C4-2B (cell line): ENCODE data around the gene SYTL1.

Experiments
- H3K27ac ChIP-seq: fragments of 450-650 bp; 2 replicates; pipeline ENCODE4 v1.5.1; 2017
- CTCF ChIP-seq: fragments of 450-650 bp; conservative IDR thresholded peaks from 2 replicates; pipeline ENCODE4 v1.5.1; 2017; ENCODE audit warnings: mild to moderate bottlenecking
- ZFX ChIP-seq: fragments of 450-650 bp; IDR thresholded peaks from 2 replicates; pipeline ENCODE4 v1.6.1; 2017

The SYTL1 gene

DNA sequence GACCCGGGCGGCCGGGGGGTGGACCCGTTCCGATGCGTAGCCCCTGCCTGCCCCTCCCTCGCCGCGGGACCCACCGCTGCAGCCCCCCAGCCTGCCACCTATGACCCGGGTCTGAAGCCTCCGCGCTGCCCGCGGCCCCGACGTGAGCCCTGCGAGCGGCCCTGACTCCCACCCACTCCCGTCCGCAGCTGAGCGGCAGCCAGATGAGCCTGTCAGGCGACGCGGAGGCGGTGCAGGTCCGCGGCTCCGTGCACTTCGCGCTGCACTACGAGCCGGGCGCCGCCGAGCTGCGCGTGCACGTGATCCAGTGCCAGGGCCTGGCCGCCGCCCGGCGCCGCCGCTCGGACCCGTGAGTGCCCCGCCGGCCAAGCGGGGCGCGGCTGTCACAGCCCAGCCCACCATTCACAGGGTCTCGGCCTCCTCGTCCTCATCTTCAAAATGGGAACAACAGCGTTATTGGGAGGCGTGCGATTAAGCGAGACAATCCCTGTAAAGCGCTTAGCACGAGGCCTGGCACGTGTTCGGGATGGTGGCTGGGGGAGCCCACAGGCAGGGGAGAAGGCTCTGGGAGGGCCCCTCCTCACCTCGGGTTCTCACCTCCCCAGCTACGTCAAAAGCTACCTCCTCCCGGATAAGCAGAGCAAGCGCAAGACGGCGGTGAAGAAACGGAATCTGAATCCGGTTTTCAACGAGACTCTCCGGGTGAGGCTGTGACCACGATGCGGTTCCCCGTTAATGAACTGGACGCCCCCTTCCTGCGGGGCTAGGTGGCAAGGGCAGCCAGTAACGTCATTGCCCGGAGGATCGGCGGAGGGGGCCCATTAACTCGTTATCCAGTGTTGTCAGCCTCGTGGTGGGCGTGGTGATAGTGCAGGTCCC lies 8.2 kb downstream of the SYTL1 start:
- H3K27ac ChIP-seq, result peak overlapping the region; percentile 95
- TF ChIP-seq ZFX (peak; percentile 73; the same call in 1 of the 2 replicates), CTCF (no peak)

GRCh38 chr1:27350663-27351540 lies 9.1 kb downstream of the SYTL1 start:
- peak overlapping the region; percentile 95 for H3K27ac ChIP-seq
- TF ChIP-seq CTCF (no peak), ZFX (no peak)

GRCh38 chr1:27351541-27352107 lies 9.8 kb downstream of the SYTL1 start:
- H3K27ac ChIP-seq, result no peak overlapping the region
- no peak for TF ChIP-seq ZFX
- TF ChIP-seq CTCF, result no peak

- H3K27ac ChIP-seq, result no peak overlapping the region
- TF ChIP-seq CTCF, result no peak
- TF ChIP-seq ZFX, result no peak
Measured at GRCh38 chr1:27353166-27353565, 11.3 kb downstream of the SYTL1 start.

GRCh38 chr1:27353629-27354028 lies 11.8 kb downstream of the SYTL1 start:
- TF ChIP-seq CTCF (no peak), ZFX (no peak)
- H3K27ac ChIP-seq, result no peak overlapping the region

DNA sequence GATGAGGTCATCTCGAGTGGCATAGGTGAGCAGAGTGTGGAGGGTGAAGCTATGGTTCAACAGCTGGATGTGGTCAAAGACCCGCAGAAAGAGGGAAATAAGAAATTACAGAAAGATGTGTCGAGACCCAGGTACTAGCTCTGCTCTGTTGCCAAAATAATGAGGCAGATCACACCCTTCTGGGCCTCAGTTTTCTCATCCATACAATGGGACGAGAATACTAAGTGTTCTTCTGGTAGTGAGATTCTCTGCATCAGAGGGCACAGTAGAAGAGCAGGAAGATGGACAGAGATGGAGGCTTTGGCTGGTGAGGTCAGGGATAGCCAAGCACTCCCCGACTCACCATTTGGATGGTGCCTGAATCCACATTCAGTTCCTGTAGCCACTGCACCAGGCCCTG lies 13.9 kb downstream of the SYTL1 start:
- TF ChIP-seq ZFX, result no peak
- TF ChIP-seq CTCF, result no peak
- H3K27ac ChIP-seq, result no peak overlapping the region
